Neural cell (in vitro differentiated cells): ENCODE data around the gene HNRNPM. TPM values are rescaled to one million over a fixed set of nuclear protein-coding genes. Genes with fewer than 3 reads are reported as not detected.

Source experiments
- H2AFZ ChIP-seq: fragments of 200-600, 300-800 bp; sonication (generic), shearing (Covaris generic); 2 replicates; pipeline ENCODE4 v1.6.0; 2014; ENCODE audit warnings: low read depth, mild to moderate bottlenecking, antibody characterized with exemption, low read length, moderate library complexity
- H3F3A ChIP-seq: fragments of 200-600 bp; shearing (Covaris generic); 2 replicates; pipeline ENCODE4 v1.6.1; 2016; ENCODE audit warnings: mild to moderate bottlenecking, moderate library complexity, mixed read lengths, antibody characterized with exemption, low read length; ENCODE audit not compliant: insufficient read depth, poor library complexity, severe bottlenecking
- H3K27ac ChIP-seq: fragments of 200-600, 300-800 bp; sonication (generic), shearing (Covaris generic); 2 replicates; pipeline ENCODE4 v1.5.1; 2014; ENCODE audit warnings: mild to moderate bottlenecking, low read length, moderate library complexity
- H3K27me3 ChIP-seq: fragments of 300-800, 200-600 bp; sonication (generic), shearing (Covaris generic); 2 replicates; pipeline ENCODE4 v1.6.0; 2014; ENCODE audit warnings: mild to moderate bottlenecking, low read depth, low read length, moderate library complexity; ENCODE audit not compliant: insufficient read depth
- H3K36me3 ChIP-seq: fragments of 300-800, 200-600 bp; sonication (generic), shearing (Covaris generic); 2 replicates; pipeline ENCODE4 v1.5.1; 2014; ENCODE audit warnings: mild to moderate bottlenecking, antibody characterized with exemption, low read length, moderate library complexity; ENCODE audit not compliant: insufficient read depth
- H3K4me2 ChIP-seq: fragments of 300-800, 200-600 bp; sonication (generic), shearing (Covaris generic); 2 replicates; pipeline ENCODE4 v1.6.0; 2014; ENCODE audit warnings: mild to moderate bottlenecking, low read length
- H3K4me3 ChIP-seq: fragments of 300-800, 200-600 bp; sonication (generic), shearing (Covaris generic); 2 replicates; pipeline ENCODE4 v1.5.1; 2014; ENCODE audit warnings: mild to moderate bottlenecking, low read length, moderate library complexity
- H3K79me2 ChIP-seq: fragments of 200-600 bp; shearing (Covaris generic); replicated peaks from 2 replicates; pipeline ENCODE4 v1.6.0; 2014; ENCODE audit warnings: mild to moderate bottlenecking, low read length, moderate library complexity; ENCODE audit not compliant: insufficient read depth
- H3K9ac ChIP-seq: fragments of 300-800, 200-600 bp; sonication (generic), shearing (Covaris generic); 2 replicates; pipeline ENCODE4 v1.6.1; 2016; ENCODE audit warnings: mild to moderate bottlenecking, low read length, mixed read lengths
- H3K9me2 ChIP-seq: fragments of 200-600 bp; shearing (Covaris generic); 2 replicates; pipeline ENCODE4 v1.6.1; 2016; ENCODE audit warnings: mild to moderate bottlenecking, low read length, mixed read lengths; ENCODE audit not compliant: insufficient read depth
- H3K9me3 ChIP-seq: fragments of 200-600, 300-800 bp; sonication (generic), shearing (Covaris generic); 2 replicates; pipeline ENCODE4 v1.6.1; 2016; ENCODE audit warnings: mild to moderate bottlenecking, mixed run types, low read length, moderate library complexity, mixed read lengths
- H4K20me1 ChIP-seq: fragments of 200-600 bp; shearing (Covaris generic); 2 replicates; pipeline ENCODE4 v1.6.1; 2016; ENCODE audit warnings: mild to moderate bottlenecking, mixed run types; ENCODE audit not compliant: insufficient read depth
- CTCF ChIP-seq: fragments of 450-650 bp; IDR thresholded peaks from 2 replicates; pipeline ENCODE4 v1.5.1; 2014; ENCODE audit warnings: antibody characterized with exemption, mild to moderate bottlenecking, moderate library complexity; ENCODE audit not compliant: poor library complexity, severe bottlenecking
- EP300 ChIP-seq: fragments of 450-650 bp; conservative IDR thresholded peaks from 2 replicates; pipeline ENCODE4 v1.6.1; 2014; ENCODE audit warnings: antibody characterized with exemption, mild to moderate bottlenecking, moderate library complexity; ENCODE audit not compliant: poor library complexity, severe bottlenecking
- EZH2 ChIP-seq: fragments of 200-600, 300-800 bp; shearing (Covaris generic), sonication (generic); IDR thresholded peaks from 2 replicates; pipeline ENCODE4 v1.6.1; 2014; ENCODE audit warnings: antibody characterized with exemption, low read length, borderline replicate concordance, mild to moderate bottlenecking; ENCODE audit not compliant: insufficient read depth, poor library complexity, severe bottlenecking
- MXI1 ChIP-seq: fragments of 450-650 bp; conservative IDR thresholded peaks from 2 replicates; pipeline ENCODE4 v1.6.1; 2014; ENCODE audit warnings: antibody characterized with exemption, mild to moderate bottlenecking; ENCODE audit not compliant: poor library complexity, severe bottlenecking
- POLR2AphosphoS5 ChIP-seq: IDR thresholded peaks from 2 replicates; pipeline ENCODE4 v1.6.1; 2012
- RAD21 ChIP-seq: fragments of 450-650 bp; conservative IDR thresholded peaks from 2 replicates; pipeline ENCODE4 v1.6.1; 2014; ENCODE audit warnings: antibody characterized with exemption, mild to moderate bottlenecking, moderate library complexity
- REST ChIP-seq: IDR thresholded peaks from 2 replicates; pipeline ENCODE4 v1.6.1; 2012; ENCODE audit warnings: borderline replicate concordance
- SMC3 ChIP-seq: fragments of 450-650 bp; conservative IDR thresholded peaks from 2 replicates; pipeline ENCODE4 v1.6.1; 2014; ENCODE audit warnings: antibody characterized with exemption, mild to moderate bottlenecking, moderate library complexity; ENCODE audit not compliant: poor library complexity
- TAF1 ChIP-seq: IDR thresholded peaks from 2 replicates; pipeline ENCODE4 v1.6.1; 2012; ENCODE audit warnings: low read depth
- polyA plus RNA-seq: library from polyadenylated mRNA; depleted of rRNA; stranded (reverse); fragments of >200 nt; gene quantifications from 2 replicates; pipeline ENCODE4 v1.2.3, GENCODE V29; 2014

HNRNPM gene
- polyA plus RNA-seq, 1 donor from 2014 or later = 91.7 TPM

- Histone ChIP-seq H3K27me3 (no peaks in the 10 kb centered on the region), H3K79me2 (no peaks in the 10 kb centered on the region), H4K20me1 (no peaks in the 10 kb centered on the region), H3K9me2 (no peaks in the 10 kb centered on the region), H3K4me3 (no peak overlapping the region), H2AFZ (no peak overlapping the region), H3K27ac (no peak overlapping the region), H3K9me3 (no peaks in the 10 kb centered on the region), H3K9ac (no peak overlapping the region), H3K4me2 (no peak overlapping the region), H3F3A (no peaks in the 10 kb centered on the region), H3K36me3 (no peaks in the 10 kb centered on the region)
- TF ChIP-seq MXI1 (no peak), EP300 (no peak), REST (no peak), SMC3 (no peak), TAF1 (no peak), RAD21 (no peak), POLR2AphosphoS5 (no peak), CTCF (no peak), EZH2 (no peak)
Observed at GRCh38 chr19:8511573-8512101, 66.9 kb downstream of the HNRNPM start.

GRCh38 chr19:8512115-8512967, 67.6 kb downstream of the HNRNPM start:
- peak overlapping the region; percentile 88 for H3K9ac ChIP-seq
- no peak overlapping the region for H3K4me2 ChIP-seq
- no peaks in the 10 kb centered on the region for H3F3A ChIP-seq
- H3K79me2 ChIP-seq = no peaks in the 10 kb centered on the region
- H3K27me3 ChIP-seq = no peaks in the 10 kb centered on the region
- no peaks in the 10 kb centered on the region for H4K20me1 ChIP-seq
- no peak overlapping the region for H2AFZ ChIP-seq
- H3K9me3 ChIP-seq = no peaks in the 10 kb centered on the region
- TF ChIP-seq EP300 = no peak
- no peak for TF ChIP-seq SMC3
- no peak for TF ChIP-seq RAD21
- TF ChIP-seq MXI1 = no peak
- no peak for TF ChIP-seq POLR2AphosphoS5
- no peaks in the 10 kb centered on the region for H3K36me3 ChIP-seq
- H3K4me3 ChIP-seq = peak overlapping the region; percentile 80
- H3K27ac ChIP-seq = no peak overlapping the region
- no peaks in the 10 kb centered on the region for H3K9me2 ChIP-seq
